ENCODE results near the gene KMT2D.

Gene KMT2D

GRCh38 chr12:49019443-49020324 lies 40.9 kb downstream of the KMT2D start:
- DNase-seq (ENCODE audit: low read depth, low spot score), result peak; percentile 60

DNA sequence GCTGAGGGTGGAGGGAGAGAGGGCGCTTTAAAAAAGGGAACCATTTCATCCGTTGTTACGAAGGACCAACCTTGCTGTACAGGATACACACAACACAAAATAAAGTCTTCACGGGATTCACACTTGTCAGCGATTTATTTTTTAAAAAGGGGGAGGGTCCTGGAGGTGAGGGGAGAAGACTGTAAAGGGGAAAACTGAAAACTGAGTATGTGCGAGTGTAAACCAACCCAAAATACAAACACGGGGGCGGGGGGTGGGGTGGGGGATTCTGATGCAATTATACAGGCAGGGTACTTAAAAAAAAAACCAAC lies 41.5 kb downstream of the KMT2D start:
- no peak for DNase-seq (ENCODE audit: low read depth, low spot score)

DNA sequence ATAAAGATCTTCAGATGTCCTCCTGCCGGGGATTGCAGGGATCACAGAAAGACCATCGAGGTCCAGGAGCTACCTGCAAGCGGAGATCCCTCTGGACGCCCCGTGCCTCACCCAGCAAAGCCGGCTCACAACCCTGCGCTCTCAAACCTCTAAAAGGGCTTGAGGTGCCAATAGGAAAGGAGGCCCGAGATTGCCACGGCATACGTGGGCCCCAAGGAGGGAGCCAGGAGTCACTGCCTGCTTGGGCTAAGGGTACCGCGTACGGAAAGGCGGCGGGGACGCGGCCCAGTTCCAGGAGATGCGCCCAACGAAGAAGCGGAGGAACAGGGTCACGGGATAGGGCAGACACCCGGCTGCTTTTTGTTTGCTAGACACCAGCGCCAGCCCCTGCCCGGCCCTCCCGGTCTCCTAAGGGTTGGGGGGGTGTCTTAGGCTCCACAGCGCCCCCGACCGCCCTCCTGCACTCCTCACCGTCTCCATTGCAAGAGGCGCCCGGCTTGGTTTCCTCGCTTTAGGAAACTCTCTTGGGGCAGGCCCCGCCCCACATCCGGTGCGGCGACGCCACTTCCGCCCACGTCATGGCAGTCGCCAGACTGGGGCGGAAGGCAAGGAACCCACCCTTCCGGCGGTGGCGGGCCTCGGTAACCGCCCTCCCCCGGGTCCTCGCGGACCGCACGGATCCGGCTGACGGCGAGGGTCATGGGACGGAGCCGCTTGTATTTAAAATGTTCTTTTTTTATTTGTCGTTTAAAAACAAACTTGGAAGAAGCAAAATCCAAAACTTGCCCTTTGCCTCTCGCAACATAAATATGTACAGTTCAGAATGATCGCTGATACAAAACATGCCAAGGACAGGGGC lies 42.1 kb downstream of the KMT2D start, which contains the start of gene PRKAG1:
Gene PRKAG1 (minus strand): TSS at position 516 of the 859 bp plus-strand sequence. CDS start 36 bp downstream, at position 480.
- DNase-seq (ENCODE audit: low read depth, low spot score), result peak; percentile 99

- DNase-seq (ENCODE audit: low read depth, low spot score), result no peak
Measured at GRCh38 chr12:49017891-49018260, 42.7 kb downstream of the KMT2D start.

GRCh38 chr12:49015196-49015595 lies 45.4 kb downstream of the KMT2D start:
- no peak for DNase-seq (ENCODE audit: low read depth, low spot score)

DNA sequence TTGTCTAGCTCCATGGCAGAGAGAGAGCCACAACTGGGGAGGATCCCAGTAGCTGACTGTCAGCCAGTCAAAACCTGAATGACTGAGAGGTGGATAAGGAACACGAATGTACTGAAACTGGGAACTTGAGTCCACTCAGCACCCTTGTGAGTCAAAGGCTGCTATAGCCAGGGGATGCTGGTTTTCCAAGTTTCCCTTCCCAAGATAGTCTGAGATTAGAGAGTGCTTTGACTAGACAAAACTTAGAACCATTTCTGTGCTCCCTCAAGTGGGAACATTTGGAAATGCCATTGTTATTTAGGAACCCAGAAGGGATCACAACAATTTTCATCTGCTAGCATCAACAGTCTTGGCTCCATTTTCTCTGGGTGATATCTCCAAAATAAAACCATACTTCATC lies 46.0 kb downstream of the KMT2D start:
- DNase-seq (ENCODE audit: low read depth, low spot score), result no peak

- no peak for DNase-seq (ENCODE audit: low read depth, low spot score)
Measured at GRCh38 chr12:49013428-49013827, 47.2 kb downstream of the KMT2D start.

GRCh38 chr12:49012739-49013138 lies 47.9 kb downstream of the KMT2D start:
- DNase-seq (ENCODE audit: low read depth, low spot score), result no peak

All from ELF-1 (cell line).